GM18951 (cell line): ENCODE measurements around the gene DDX21.

Experiments
- POLR2A ChIP-seq: IDR thresholded peaks from 4 replicates; pipeline ENCODE4 v1.6.1; 2011; ENCODE audit warnings: mild to moderate bottlenecking; ENCODE audit not compliant: insufficient read length, insufficient read depth; ENCODE audit errors: extremely low read depth
- in situ Hi-C: fragments of 300-500 bp; cut with MboI; formaldehyde crosslinking; loops from one replicate; pipeline ENCODE4 v1.12.0; 2022; ENCODE audit warnings: low sequenced_read_pairs, mixed read lengths, inconsistent platforms; ENCODE audit not compliant: unreplicated experiment

The DDX21 gene

GRCh38 chr10:69004821-69005220 is 48.9 kb downstream of the DDX21 start:
- TF ChIP-seq POLR2A = no peak
- in situ Hi-C loops = loop anchor here (25.0 kb wide), 1 partner anchor 207 kb away; the partner anchor contains the start of gene HKDC1

DNA sequence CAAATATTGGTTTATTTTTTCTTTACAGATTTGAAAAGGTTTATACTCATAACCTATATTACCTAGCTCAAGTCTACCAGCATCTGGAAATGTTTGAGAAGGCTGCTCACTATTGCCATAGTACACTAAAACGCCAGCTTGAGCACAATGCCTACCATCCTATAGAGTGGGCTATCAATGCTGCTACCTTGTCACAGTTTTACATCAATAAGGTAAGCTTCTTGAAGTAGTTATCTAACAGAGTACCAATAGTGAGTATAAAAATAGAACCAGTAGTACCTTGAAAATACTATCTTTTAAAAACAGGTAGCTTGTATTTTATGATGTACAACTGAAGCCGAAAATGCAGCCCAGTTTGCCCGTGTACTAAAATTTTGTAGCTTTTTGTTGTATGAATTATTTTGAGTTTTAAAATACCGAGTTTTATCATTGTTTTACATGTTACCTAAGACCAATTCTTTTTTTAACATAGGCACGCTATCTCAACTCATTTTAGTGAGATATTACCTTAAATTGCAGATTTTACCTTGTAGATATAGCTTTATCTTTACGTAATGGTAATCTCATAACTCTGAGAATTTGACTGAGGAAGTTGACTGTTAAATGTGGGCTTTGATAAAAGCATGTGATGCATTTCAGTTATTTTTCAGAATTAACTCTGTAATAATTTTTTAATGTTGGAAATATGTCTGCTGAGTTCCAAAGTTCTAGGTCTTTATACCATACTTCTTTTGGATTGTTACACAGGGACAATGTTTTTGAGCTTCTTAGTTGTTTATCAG is 49.9 kb downstream of the DDX21 start:
- in situ Hi-C loops = loop anchor here (25.0 kb wide), 1 partner anchor 206 kb away; the partner anchor contains the start of gene HKDC1
- TF ChIP-seq POLR2A = no peak

DNA sequence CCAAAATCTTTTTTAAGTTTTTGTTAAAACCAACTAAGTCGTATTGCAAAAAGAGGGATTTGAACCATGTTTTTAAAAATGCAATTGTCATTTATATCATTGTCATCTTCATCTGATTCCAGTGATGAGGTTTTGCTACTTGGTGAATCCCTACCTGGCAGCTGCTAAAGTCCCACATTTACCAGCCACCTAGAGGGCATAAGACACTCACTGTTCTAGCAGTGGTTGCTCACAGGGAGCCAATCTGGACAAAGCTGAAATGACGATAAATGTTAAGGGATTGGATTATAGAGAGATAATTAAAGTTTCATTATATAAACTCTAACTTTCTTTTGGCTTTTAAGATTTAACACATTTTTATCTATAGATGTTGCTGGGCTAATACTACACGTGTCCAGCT is 51.3 kb downstream of the DDX21 start:
- in situ Hi-C loops = loop anchor here (25.0 kb wide), 1 partner anchor 205 kb away; the partner anchor contains the start of gene HKDC1
- TF ChIP-seq POLR2A = no peak

- TF ChIP-seq POLR2A = no peak
- in situ Hi-C loops = loop anchor here (25.0 kb wide), 1 partner anchor 203 kb away; the partner anchor contains the start of gene HKDC1
These were observed 53.4 kb downstream of the DDX21 start for GRCh38 chr10:69009360-69009759.

DNA sequence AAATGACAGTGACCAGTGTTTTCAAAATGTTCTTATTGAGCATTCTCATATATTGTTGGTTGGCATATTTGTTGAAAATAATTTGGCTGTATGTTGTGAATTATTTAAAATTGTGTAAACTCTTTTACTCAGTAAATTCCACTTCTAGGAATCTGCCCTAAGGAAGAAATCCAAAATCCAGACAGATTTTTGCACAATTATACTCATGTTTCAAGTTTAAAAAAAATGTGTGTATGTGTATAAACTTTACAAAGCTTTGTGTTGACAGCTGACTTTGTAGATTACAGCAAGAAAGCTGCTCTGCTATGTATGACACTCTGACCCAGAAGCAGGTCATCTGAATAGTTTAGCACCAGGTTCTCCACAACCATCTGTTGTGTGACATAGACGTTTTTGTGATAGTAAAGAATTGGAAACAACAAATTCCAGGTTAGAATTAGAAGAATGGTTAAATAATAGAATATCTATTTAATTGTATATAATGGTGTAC is 54.2 kb downstream of the DDX21 start:
- TF ChIP-seq POLR2A = no peak
- in situ Hi-C loops = loop anchor here (25.0 kb wide), 1 partner anchor 202 kb away; the partner anchor contains the start of gene HKDC1

DNA sequence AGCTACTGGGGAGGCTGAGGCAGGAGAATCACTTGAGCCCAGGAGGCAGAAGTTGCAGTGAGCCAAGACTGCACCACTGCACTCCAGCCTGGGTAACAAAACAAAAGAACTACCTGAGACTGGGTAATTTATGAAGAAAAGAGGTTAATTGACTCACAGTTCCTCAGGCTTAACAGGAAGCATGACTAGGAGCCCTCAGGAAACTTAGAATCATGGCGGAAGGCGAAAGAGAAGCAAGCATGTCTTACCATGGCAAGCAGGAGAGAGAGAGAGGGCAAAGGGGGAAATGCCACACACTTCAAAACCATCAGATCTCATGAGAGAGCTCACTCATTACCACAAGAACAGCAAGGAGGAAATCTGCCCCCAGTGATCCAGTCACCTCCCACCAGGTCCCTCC is 56.8 kb downstream of the DDX21 start:
- in situ Hi-C loops = loop anchor here (25.0 kb wide), 1 partner anchor 200 kb away; the partner anchor contains the start of gene HKDC1

- in situ Hi-C loops = loop anchor here (25.0 kb wide), 1 partner anchor 198 kb away; the partner anchor contains the start of gene HKDC1
- TF ChIP-seq POLR2A = no peak
These were observed 58.2 kb downstream of the DDX21 start for GRCh38 chr10:69014171-69014570.

- in situ Hi-C loops = loop anchor here (5.0 to 25.0 kb wide), 2 partner anchors 74 to 194 kb away; partner anchors contain the start of gene HKDC1
- no peak for TF ChIP-seq POLR2A
These were observed 62.6 kb downstream of the DDX21 start for GRCh38 chr10:69018613-69019012.

- in situ Hi-C loops = loop anchor here (25.0 kb wide), 1 partner anchor 190 kb away; the partner anchor contains the start of gene HKDC1
These were observed 66.6 kb downstream of the DDX21 start for GRCh38 chr10:69022611-69023010.

GRCh38 chr10:69025370-69025896 is 69.5 kb downstream of the DDX21 start:
- TF ChIP-seq POLR2A = no peak

More at GRCh38 chr10:69022611-69023010, 66.6 kb downstream of the DDX21 start:
- TF ChIP-seq POLR2A = no peak

DNA sequence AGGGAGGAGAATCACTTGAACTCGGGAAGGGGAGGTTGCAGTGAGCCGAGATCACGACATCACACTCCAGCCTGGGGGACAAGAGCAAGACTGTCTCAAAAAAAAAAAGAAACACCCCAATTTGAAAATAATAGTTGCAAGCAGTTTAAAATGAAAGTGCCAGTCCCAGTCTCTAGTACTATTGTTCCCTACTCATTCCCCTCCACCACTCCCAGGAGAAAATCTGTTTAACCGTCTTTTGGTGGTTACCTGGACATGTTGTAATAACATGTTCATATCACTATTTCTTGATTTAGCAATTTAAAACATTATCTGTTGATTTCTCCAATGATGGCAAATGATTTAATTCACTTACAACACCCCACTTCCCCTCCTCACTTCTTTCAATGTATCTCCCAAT is 77.3 kb downstream of the DDX21 start:
- no peak for TF ChIP-seq POLR2A
- in situ Hi-C loops = no loop called here

More at GRCh38 chr10:69025370-69025896, 69.5 kb downstream of the DDX21 start:
- in situ Hi-C loops = no loop called here
